A673 (cell line): ENCODE results near the gene MAPK4.

Experiments
- EZH2 ChIP-seq: fragments of 200-600 bp; sonication (generic); IDR thresholded peaks from 2 replicates; pipeline ENCODE4 v1.6.1; 2017; ENCODE audit warnings: borderline replicate concordance, low read depth, mild to moderate bottlenecking, mixed read lengths, antibody characterized with exemption, low read length; ENCODE audit not compliant: poor library complexity, severe bottlenecking
- TF ChIP-seq, protein P1 (sequence below): fragments of 300-800, 200-600 bp; sonication (generic); conservative IDR thresholded peaks from 2 replicates; pipeline ENCODE4 v1.5.1; 2017; ENCODE audit warnings: low read depth, mild to moderate bottlenecking, antibody characterized with exemption, low read length, moderate library complexity, mixed read lengths

DNA sequence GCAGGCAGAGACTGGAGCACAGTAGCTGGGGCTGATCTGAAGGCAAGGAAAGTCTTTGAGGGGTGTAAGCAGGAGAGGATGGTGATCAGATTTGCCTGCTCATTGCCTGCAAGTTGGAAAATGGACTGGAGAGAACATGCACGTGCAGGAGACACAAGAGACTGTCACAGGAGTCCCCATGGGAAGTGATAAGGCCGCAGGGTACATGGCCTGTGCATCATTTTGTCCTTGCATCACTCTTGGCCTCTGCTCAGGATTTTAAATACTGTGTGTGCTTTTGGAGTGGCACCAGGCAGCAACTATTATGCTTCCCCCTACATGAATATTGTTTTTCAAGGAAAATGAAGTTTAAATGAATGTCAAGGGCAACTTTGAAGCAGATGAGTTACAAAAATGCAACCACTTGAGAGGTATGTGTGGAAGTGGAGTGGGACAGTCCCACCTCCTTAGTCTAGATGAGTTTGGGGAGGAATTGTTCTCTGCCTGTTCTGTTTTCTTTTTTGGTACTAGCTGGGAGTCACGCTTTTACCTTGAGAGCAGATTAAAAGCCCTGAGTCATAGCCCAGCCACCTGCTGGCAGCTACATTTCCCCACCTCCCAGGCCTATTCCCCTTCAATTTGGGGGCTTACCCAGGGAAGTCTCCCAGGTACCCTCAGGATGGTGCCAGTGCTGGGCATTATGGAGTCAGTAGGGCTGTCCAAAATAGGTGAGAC lies 19.3 kb downstream of the MAPK4 start:
- TF ChIP-seq, protein P1, sequence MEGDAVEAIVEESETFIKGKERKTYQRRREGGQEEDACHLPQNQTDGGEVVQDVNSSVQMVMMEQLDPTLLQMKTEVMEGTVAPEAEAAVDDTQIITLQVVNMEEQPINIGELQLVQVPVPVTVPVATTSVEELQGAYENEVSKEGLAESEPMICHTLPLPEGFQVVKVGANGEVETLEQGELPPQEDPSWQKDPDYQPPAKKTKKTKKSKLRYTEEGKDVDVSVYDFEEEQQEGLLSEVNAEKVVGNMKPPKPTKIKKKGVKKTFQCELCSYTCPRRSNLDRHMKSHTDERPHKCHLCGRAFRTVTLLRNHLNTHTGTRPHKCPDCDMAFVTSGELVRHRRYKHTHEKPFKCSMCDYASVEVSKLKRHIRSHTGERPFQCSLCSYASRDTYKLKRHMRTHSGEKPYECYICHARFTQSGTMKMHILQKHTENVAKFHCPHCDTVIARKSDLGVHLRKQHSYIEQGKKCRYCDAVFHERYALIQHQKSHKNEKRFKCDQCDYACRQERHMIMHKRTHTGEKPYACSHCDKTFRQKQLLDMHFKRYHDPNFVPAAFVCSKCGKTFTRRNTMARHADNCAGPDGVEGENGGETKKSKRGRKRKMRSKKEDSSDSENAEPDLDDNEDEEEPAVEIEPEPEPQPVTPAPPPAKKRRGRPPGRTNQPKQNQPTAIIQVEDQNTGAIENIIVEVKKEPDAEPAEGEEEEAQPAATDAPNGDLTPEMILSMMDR = no peak
- TF ChIP-seq EZH2 = no peak
